ENCODE results near the gene PTPN6. TPM values are rescaled to one million over a fixed set of nuclear protein-coding genes. Genes with fewer than 3 reads are reported as not detected.
A peak's percentile ranks its signal among the peaks of the same experiment; 100 is the strongest.

PTPN6 gene
- total and polyA plus RNA-seq, 9 of the 15 experiments (the other 6 are each of a cell fraction or from before 2014, with no cell fraction given): 1.5 to 5.1 (median 3.9) TPM

DNA sequence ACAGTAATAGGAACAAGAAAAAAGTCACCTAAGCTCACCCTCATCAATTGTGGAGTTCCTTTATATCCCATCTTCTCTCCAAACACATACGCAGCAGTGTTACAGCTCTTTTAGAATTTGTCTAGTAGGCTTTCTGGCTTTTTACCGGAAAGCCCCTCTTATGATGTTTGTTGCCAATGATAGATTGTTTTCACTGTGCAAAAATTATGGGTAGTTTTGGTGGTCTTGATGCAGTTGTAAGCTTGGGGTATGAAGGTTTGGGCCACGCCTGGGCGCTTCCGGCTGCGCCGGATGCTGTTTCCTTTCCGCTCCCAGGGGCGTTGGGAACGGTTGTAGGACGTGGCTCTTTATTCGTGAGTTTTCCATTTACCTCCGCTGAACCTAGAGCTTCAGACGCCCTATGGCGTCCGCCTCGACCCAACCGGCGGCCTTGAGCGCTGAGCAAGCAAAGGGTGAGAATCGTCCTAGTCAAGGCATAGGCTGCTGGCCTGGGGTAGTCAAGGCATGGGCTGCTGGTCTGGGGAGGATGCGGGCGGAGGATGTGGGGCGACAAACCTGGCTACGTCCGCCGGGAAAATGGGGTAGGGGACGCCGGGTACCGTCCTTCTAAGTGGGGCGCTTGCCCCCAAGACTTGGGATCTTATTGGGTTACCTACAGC is 7.3 kb upstream of the PTPN6 start, which contains the start of the genes C12orf57 and RNU7-1 (continued):
- TF ChIP-seq, protein P1, sequence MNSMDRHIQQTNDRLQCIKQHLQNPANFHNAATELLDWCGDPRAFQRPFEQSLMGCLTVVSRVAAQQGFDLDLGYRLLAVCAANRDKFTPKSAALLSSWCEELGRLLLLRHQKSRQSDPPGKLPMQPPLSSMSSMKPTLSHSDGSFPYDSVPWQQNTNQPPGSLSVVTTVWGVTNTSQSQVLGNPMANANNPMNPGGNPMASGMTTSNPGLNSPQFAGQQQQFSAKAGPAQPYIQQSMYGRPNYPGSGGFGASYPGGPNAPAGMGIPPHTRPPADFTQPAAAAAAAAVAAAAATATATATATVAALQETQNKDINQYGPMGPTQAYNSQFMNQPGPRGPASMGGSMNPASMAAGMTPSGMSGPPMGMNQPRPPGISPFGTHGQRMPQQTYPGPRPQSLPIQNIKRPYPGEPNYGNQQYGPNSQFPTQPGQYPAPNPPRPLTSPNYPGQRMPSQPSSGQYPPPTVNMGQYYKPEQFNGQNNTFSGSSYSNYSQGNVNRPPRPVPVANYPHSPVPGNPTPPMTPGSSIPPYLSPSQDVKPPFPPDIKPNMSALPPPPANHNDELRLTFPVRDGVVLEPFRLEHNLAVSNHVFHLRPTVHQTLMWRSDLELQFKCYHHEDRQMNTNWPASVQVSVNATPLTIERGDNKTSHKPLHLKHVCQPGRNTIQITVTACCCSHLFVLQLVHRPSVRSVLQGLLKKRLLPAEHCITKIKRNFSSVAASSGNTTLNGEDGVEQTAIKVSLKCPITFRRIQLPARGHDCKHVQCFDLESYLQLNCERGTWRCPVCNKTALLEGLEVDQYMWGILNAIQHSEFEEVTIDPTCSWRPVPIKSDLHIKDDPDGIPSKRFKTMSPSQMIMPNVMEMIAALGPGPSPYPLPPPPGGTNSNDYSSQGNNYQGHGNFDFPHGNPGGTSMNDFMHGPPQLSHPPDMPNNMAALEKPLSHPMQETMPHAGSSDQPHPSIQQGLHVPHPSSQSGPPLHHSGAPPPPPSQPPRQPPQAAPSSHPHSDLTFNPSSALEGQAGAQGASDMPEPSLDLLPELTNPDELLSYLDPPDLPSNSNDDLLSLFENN (IDR thresholded peaks at IDR 0.05; ENCODE audit: low read depth in 2 of 2, low read length in 2 of 2): peak in 1 of 2 experiments; percentile 99; a peak in 2 of 4 replicates
- TF ChIP-seq MCM3 (IDR thresholded peaks at IDR 0.05) (no peak), RBM15 (IDR thresholded peaks at IDR 0.05; ENCODE audit: insufficient read depth, low read length) (0 out of 2 replicates have a peak, but pooled peaks have one; percentile 7), FUS (optimal IDR thresholded peaks at IDR 0.05; ENCODE audit: low read depth, low read length) (peak; percentile 49), SRF (CRISPR knock-in tag; IDR thresholded peaks at IDR 0.05) (peak in 1 of 2 experiments; percentile 90; a peak in 2 of 4 replicates), ZC3H4 (CRISPR knock-in tag; IDR thresholded peaks at IDR 0.05; ENCODE audit: borderline replicate concordance) (peak; percentile 95), CBFA2T2 (conservative IDR thresholded peaks at IDR 0.05) (peak; percentile 10; the same call in 1 of the 2 replicates), SIX5 (IDR thresholded peaks at IDR 0.05; ENCODE audit: borderline replicate concordance in 1 of 2, insufficient read depth in 1 of 2, low read depth in 1 of 2, low read length in 2 of 2) (peak in 1 of 2 experiments; percentile 17; a peak in 1 of 4 replicates), ZNF445 (CRISPR knock-in tag; IDR thresholded peaks at IDR 0.05; ENCODE audit: low read depth) (peak; percentile 97), XRCC5 (IDR thresholded peaks at IDR 0.05; ENCODE audit: low read depth, low read length) (0 out of 2 replicates have a peak, but pooled peaks have one; percentile 5), E2F3 (CRISPR knock-in tag; IDR thresholded peaks at IDR 0.05) (peak; percentile 78)
- TF ChIP-seq, protein P2, sequence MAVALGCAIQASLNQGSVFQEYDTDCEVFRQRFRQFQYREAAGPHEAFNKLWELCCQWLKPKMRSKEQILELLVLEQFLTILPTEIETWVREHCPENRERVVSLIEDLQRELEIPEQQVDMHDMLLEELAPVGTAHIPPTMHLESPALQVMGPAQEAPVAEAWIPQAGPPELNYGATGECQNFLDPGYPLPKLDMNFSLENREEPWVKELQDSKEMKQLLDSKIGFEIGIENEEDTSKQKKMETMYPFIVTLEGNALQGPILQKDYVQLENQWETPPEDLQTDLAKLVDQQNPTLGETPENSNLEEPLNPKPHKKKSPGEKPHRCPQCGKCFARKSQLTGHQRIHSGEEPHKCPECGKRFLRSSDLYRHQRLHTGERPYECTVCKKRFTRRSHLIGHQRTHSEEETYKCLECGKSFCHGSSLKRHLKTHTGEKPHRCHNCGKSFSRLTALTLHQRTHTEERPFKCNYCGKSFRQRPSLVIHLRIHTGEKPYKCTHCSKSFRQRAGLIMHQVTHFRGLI (CRISPR knock-in tag; IDR thresholded peaks at IDR 0.05): no peak
- TF ChIP-seq, protein P3, sequence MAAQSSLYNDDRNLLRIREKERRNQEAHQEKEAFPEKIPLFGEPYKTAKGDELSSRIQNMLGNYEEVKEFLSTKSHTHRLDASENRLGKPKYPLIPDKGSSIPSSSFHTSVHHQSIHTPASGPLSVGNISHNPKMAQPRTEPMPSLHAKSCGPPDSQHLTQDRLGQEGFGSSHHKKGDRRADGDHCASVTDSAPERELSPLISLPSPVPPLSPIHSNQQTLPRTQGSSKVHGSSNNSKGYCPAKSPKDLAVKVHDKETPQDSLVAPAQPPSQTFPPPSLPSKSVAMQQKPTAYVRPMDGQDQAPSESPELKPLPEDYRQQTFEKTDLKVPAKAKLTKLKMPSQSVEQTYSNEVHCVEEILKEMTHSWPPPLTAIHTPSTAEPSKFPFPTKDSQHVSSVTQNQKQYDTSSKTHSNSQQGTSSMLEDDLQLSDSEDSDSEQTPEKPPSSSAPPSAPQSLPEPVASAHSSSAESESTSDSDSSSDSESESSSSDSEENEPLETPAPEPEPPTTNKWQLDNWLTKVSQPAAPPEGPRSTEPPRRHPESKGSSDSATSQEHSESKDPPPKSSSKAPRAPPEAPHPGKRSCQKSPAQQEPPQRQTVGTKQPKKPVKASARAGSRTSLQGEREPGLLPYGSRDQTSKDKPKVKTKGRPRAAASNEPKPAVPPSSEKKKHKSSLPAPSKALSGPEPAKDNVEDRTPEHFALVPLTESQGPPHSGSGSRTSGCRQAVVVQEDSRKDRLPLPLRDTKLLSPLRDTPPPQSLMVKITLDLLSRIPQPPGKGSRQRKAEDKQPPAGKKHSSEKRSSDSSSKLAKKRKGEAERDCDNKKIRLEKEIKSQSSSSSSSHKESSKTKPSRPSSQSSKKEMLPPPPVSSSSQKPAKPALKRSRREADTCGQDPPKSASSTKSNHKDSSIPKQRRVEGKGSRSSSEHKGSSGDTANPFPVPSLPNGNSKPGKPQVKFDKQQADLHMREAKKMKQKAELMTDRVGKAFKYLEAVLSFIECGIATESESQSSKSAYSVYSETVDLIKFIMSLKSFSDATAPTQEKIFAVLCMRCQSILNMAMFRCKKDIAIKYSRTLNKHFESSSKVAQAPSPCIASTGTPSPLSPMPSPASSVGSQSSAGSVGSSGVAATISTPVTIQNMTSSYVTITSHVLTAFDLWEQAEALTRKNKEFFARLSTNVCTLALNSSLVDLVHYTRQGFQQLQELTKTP (IDR thresholded peaks at IDR 0.05; ENCODE audit: low read depth in 1 of 2, partially characterized antibody in 2 of 2): peak in 1 of 2 experiments; percentile 82
- TF ChIP-seq, protein P4, sequence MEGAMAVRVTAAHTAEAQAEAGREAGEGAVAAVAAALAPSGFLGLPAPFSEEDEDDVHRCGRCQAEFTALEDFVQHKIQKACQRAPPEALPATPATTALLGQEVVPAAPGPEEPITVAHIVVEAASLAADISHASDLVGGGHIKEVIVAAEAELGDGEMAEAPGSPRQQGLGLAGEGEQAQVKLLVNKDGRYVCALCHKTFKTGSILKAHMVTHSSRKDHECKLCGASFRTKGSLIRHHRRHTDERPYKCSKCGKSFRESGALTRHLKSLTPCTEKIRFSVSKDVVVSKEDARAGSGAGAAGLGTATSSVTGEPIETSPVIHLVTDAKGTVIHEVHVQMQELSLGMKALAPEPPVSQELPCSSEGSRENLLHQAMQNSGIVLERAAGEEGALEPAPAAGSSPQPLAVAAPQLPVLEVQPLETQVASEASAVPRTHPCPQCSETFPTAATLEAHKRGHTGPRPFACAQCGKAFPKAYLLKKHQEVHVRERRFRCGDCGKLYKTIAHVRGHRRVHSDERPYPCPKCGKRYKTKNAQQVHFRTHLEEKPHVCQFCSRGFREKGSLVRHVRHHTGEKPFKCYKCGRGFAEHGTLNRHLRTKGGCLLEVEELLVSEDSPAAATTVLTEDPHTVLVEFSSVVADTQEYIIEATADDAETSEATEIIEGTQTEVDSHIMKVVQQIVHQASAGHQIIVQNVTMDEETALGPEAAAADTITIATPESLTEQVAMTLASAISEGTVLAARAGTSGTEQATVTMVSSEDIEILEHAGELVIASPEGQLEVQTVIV (CRISPR knock-in tag; IDR thresholded peaks at IDR 0.05; ENCODE audit: borderline replicate concordance): peak; percentile 89

Data from K562 (cell line).